ENCODE data around the gene GNRHR.

The GNRHR gene

DNA sequence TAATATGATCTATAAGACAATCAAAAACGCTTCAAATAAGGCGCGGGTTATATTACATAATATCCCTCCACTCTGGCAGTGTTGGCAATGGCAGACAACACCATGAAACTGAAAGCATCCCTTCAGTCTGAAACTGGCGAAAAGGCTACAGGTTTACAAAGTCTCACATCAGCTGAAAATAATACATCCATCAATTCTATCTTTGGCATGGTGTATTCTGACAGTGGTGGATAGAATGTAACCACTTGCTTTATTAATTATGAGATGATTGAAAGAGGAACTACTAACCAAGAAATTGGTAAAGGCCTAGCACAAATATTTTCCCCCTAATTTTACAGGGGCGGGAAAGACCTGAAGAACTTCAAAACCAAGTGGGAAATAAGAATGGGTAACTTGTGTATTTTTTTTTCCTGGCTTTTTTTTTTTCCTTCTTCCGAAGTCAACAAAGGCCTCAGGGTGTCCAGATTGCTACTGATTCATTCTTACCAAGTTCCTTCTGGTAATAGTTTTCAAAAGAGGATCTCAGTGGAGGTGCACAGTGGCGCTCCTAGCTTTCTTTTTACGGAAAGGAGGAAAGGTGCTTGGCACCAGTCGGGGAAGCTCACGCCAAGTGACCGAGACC, 54.0 kb downstream of the GNRHR start:
- no peak for DNase-seq

DNA sequence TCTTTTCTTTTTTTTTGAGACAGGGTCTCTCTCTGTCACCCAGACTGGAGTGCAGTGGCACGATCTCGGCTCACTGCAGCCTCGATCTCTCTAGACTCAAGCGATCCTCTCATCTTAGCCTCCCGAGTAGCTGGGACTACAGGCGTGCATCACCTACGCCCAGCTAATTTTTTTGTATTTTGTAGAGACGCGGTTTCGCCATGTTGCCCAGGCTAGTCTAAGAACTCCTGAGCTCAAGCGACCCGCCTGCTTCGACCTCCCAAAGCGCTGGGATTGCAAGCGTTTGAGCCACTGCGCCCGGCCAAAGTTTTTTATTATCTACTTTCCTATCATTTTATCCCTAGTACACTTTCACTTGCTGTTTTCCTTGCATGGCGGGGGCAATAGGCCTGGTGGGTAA, 54.6 kb downstream of the GNRHR start:
- no peak for DNase-seq

DNA sequence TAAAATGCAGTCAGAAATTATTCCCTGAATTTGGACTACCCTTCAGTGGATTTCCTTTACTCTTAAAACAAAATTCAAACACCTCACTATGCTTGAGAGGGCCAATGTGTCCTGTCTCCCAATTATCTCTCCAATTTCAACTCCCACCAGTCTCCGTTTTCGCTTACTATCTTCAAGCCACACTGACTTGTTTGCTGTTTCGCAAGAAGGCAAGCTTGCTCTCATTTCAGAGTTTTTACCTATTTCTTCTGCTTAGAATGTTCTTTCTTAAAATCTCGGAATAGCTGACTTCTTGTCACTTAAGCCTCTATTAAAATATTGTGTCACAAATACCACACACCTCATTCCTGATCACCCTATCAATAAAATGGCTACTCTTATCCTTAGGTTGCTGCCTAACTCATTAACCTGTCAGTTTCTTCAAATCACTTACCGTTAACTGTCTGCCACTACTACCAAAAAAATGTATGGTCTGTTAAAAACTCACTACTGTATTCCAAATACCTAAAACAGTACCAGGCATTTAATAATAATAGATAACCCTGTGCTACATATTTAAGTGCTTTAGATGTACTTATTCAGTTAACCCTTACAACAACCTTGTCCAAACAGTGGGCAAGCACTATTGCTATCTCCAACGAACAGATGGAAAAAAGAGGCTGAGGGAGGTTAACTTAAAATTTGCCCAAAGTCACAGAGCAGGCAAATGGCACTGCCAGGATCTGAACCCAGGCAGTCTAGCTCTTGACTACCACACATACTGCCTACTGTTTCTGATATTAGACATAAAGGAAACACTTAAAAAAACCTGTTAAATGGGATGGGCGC, 56.1 kb downstream of the GNRHR start:
- DNase-seq, result no peak

GRCh38 chr4:67696061-67696460, 58.1 kb downstream of the GNRHR start:
- DNase-seq, result no peak

- no peak for DNase-seq
These were observed 59.5 kb downstream of the GNRHR start for GRCh38 chr4:67694662-67695061.

DNA sequence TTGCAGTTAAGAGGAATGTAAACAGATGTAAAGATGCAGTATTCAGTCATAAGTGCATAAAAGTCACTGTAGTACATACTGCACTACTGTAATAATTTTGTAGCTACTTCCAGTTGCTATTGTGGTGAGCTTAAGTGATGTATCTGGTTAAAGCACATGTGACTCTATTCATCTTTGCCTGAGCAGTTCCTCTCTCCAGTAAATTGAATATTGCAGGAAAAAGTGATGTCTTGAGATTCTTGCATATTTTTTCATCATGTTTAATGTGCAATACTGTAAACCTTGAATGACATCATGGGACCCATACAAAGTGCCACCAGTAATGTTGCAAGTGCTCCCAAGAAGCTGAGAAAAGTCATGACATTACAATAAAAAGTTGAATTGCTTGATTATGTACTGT, 62.9 kb downstream of the GNRHR start:
- no peak for DNase-seq

All from T1000 (cell line).